Tibial nerve (tissue), 4 donors: ENCODE measurements around the gene SAXO2.
"Not testable (repeated sequence)": the region's sequence is repeated elsewhere in the genome, so short reads cannot be mapped to it uniquely, and the experiment has no call there.

Source experiments
- EP300 ChIP-seq, 2 donors: sonication (generic); formaldehyde crosslinking; IDR thresholded peaks; one replicate each; pipeline ENCODE4 v1.6.1; 2017; ENCODE audit warnings: antibody characterized with exemption in 2 of 2, mild to moderate bottlenecking in 1 of 2
- POLR2A ChIP-seq, 2 donors: fragments of 450-650 bp; IDR thresholded peaks; one replicate each; pipeline ENCODE4 v1.6.1; 2017; ENCODE audit warnings: antibody characterized with exemption in 2 of 2, mild to moderate bottlenecking in 2 of 2, moderate library complexity in 2 of 2
- TF ChIP-seq, protein P1 (sequence below), 5 experiments: fragments of 200-600 bp in 3 of 5; fragments of 450-650 bp in 2 of 5; sonication (generic) in 3 of 5; IDR thresholded peaks; one replicate each; pipeline ENCODE4 v1.5.1; 2016 to 2019; ENCODE audit warnings: antibody characterized with exemption in 5 of 5, mild to moderate bottlenecking in 3 of 5, moderate library complexity in 2 of 5

DNA sequence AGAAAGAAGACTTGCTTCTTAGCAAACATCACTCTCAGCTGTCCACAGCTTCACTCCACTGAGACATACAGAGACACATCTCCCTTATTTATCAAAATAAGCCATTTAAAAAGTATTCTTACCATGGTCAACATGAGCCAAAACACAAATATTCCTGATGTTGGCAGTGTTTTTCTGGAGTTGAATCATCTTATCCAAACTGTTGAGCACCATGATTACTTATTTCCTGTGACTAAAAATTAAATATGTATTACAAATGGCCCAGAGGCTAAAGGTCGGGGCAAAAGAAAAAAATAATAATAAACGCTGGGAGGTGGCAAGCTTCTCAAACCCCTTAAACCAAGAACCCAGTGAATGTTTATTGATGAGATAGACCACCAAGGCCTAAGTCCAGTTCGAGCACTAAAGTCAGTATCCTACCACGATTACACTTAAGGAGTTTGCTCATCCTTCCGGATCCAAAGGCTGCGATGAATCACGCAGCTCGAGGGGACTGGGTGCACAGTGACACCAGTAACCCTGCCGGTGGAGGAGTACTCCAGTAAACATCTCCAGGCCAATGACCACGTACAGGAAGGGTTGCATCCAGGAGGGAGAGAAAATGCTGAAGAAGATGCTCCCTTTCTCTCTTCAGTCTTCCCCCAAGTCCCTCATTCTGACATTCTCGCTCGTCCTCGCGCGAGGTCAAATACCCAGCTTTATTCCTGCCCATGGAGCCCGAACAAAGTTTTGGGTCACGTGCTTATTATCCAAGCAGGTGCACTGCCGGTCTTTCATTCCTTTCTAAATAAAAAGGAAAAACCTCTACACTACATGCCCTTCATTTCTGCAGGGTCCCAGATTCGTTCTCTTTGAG is 824 bp upstream of the SAXO2 start:
- TF ChIP-seq, protein P1, sequence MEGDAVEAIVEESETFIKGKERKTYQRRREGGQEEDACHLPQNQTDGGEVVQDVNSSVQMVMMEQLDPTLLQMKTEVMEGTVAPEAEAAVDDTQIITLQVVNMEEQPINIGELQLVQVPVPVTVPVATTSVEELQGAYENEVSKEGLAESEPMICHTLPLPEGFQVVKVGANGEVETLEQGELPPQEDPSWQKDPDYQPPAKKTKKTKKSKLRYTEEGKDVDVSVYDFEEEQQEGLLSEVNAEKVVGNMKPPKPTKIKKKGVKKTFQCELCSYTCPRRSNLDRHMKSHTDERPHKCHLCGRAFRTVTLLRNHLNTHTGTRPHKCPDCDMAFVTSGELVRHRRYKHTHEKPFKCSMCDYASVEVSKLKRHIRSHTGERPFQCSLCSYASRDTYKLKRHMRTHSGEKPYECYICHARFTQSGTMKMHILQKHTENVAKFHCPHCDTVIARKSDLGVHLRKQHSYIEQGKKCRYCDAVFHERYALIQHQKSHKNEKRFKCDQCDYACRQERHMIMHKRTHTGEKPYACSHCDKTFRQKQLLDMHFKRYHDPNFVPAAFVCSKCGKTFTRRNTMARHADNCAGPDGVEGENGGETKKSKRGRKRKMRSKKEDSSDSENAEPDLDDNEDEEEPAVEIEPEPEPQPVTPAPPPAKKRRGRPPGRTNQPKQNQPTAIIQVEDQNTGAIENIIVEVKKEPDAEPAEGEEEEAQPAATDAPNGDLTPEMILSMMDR (IDR thresholded peaks at IDR 0.05) = not testable (repeated sequence)
- not testable (repeated sequence) for TF ChIP-seq POLR2A, EP300 (IDR thresholded peaks at IDR 0.05)
